GM19043 (cell line): Measurements from ENCODE around the gene CNP.

ENCODE experiments used
- ATAC-seq: cut with Tn5 transposase; IDR thresholded peaks from one replicate; pipeline ENCODE4 v1.9.1; 2021; ENCODE audit warnings: low read depth; ENCODE audit not compliant: unreplicated experiment

The CNP gene

DNA sequence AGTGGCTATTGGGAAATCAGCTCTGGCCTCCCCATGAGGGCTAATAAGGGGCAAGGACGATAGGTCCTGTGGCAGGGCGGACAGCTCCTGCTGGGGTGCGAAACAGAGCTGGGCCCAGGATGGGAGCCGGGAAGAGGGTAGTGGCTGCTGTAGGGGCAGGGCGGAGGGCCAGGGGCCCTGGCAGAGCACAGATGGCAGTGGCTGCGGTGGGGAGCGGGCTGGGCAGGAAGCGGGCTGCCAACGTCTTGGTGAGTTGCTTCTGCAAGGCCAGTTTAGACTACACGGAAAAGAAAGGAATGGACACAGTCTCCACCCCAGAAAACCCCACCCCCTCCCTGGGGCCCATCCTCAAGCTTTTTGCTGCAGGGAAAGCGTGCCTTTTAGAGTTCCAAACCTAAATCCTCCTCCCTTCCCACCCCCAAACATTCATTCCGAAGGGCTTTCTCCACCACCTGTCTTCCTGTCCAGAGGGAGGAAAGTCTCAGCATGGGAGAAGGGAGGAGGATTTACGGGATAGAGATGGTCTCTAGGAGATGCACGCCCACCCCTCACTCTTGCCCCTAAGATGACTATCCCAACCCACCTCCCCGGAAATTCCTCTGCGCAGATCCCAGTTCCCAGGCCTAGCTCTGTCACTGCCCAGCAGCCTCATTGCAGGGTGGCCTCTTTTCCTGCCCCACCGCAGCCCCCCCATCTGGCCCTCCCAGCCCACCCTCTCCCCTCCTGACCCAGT, 60.4 kb downstream of the CNP start:
- ATAC-seq: no peak
